H54 (cell line): ENCODE measurements around the gene EIF2AK2.

ENCODE experiments used
- DNase-seq: peaks from one replicate; pipeline ENCODE4 v3.0.0; 2011; ENCODE audit warnings: low spot score, mixed read lengths; ENCODE audit not compliant: insufficient read length
- FAIRE-seq: peaks from 3 replicates; lab custom pipeline; 2011; peaks lifted over from hg19 to GRCh38; lab: Jason Lieb, UNC
- POLR2A ChIP-seq: IDR thresholded peaks from 2 replicates; pipeline ENCODE4 v1.6.1; 2011; ENCODE audit warnings: low read depth, mild to moderate bottlenecking, low read length

EIF2AK2 gene

DNA sequence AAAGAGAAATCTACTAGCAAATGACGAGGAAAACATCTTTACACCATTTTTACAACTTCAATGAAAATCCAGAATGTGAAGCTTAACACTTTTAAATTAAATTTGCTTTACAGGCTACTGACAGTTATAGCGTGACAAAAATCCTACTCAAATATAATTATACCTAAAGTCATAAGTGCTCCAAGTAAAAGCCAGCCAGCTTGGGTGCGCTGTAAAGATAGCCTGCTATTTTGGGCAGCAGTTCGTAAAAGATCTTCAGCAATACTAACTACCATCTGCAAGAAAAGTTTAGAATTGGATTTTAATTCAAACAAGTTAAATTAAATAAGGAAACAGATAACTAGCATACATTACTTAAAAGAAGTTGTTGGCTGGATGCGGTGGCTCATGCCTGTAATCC is 95.0 kb downstream of the EIF2AK2 start:
- no peak for DNase-seq
- no peak for TF ChIP-seq POLR2A
- no peak for FAIRE-seq

DNA sequence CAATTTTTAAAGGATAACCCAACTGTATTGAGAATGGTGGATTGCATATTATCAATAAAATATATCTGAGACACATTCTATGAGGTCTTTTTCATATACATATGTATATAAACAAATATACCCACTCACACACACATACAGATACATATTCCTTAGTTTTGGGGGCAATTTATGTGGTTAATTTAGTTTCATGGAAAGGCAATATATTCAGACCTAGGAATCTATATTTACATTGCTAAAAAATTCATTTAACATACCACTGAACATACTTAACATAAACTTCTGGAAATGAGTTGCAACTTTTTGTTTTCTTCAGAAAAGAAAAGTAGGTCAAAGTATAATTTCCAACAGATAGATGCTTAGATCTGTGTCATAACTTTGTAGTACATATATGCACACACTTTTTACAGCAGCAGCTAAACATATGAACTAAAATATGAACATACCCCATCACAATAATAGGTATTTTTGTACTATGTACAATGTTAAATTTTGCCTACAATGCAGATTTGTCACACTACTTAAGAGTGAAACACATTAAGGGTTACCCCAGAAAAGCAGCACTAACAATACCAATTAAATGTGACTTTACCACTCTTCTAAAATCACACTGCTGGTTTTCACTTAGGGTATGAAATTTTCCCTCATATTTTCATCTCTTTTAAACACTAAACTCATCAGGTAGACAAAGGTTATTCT is 95.6 kb downstream of the EIF2AK2 start:
- FAIRE-seq (no peak), DNase-seq (no peak)
- no peak for TF ChIP-seq POLR2A

DNA sequence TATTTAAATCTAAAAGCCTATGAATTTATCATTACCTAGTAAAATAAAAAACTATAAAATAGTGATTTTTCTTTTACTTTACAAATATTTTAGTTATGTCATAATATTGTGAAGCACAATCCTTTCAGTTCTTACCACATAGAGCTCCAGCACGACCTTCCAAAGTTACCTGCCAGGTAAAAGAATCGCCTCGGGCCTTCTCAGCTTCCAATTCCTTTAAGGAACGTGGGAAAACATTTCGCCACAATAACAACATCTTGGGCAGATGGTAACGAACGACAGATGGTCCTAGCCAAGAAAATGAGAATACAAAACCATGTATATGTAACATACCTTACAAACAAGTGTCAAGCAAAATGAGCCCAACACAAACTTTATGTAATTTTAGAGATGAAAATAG is 96.3 kb downstream of the EIF2AK2 start:
- no peak for FAIRE-seq
- TF ChIP-seq POLR2A: no peak

DNA sequence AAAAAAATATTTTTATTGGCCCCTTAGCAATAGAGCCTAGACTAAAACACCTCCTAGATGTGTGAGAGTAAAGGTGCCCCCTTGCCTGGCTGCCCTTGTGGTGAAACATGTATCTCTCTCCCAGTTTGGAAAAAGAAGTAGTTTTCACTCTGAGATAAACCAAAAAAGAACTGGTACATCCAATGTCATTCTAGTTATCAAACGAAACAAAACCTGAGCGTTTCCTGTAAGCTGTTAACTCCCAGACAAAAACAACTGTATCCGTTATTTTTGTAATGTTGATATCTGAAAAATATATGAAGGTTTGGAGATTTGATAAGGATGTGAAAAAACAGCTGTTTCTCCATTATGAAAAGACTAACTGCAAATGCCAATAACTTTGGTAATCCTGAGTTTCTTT is 96.9 kb downstream of the EIF2AK2 start:
- no peak for DNase-seq
- FAIRE-seq: no peak
- TF ChIP-seq POLR2A: no peak

More for the DNA sequence above, 96.3 kb downstream of the EIF2AK2 start:
- DNase-seq: no peak

DNA sequence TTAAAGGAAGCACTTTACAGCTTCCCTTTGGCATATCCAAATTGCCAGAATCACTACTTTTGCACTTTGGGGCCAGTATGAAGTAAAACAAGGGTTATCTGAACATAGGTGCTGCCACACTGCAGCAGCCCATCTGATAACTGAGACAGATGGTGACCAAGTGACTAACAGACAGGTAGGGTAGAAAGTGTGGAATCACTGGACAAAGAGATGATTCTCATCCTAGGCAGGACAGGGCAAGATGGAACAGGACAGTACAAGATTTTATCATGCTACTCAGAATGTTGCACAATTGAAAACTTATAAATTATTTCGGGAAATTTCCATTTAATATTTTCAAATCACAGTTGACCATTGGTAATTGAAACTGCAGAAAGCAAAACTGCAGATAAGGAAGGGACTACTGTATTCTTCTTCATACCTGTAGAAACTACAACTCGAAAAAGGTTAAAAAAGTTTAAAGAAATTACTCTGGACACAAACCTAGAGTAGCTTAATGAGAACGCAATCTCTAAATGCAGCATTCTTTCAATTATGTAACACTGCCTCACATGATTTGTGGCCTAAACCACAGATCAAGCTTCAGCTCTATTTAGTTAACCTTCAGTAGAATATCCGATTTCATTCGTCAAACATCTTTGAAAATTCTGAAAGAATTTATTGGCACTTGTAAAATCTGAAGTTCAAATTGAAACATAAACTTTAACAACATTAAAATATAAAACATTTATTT is 104.0 kb downstream of the EIF2AK2 start:
- DNase-seq (no peak), FAIRE-seq (no peak)
- TF ChIP-seq POLR2A: no peak
